A172 (cell line): ENCODE data around the gene MNX1. TPM values are rescaled to one million over a fixed set of nuclear protein-coding genes. Genes with fewer than 3 reads are reported as not detected.

Experiments used
- DNase-seq: peaks from one replicate; pipeline ENCODE4 v3.0.0-alpha.2; 2015; ENCODE audit warnings: low spot score
- total RNA-seq: library from RNA; depleted of rRNA; stranded (reverse); fragments of >200 nt; shearing (Covaris generic); gene quantifications from 2 replicates; pipeline ENCODE4 v1.2.3, GENCODE V29; 2014

MNX1 gene
- total RNA-seq, 1 experiment from 2014 or later, result 0.90 TPM

DNA sequence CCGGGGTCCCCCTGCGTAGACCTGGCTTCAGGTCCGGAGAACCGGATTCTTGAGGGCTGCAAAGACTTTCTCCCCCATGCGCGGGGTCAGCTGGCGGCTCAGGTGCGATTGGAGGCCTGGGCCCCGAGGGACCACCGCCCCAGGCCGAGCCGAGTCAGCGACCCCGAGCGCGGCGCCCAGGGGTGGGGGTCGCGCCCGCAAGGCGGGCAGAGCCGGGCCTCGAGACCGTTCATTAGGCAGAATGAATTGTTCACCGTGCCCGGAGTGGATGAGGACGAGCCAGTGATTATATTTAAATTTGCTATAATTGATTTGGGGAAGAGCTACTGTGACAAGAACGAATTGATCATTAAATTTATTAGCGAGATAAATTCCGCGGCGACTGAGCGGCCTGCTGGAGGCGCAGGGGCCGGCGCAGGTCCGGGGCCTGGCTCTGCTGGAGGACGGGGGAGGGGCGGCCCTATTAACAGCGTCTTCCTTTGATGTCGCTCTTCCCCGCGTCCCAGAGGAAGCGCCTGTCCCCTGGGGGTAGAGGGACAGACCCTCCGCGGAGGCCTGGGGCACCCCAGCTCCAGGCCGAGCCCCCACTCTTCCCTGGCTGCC lies 7.5 kb downstream of the MNX1 start:
- DNase-seq, result no peak

GRCh38 chr7:157001920-157002818 lies 8.3 kb downstream of the MNX1 start:
- no peak for DNase-seq

DNA sequence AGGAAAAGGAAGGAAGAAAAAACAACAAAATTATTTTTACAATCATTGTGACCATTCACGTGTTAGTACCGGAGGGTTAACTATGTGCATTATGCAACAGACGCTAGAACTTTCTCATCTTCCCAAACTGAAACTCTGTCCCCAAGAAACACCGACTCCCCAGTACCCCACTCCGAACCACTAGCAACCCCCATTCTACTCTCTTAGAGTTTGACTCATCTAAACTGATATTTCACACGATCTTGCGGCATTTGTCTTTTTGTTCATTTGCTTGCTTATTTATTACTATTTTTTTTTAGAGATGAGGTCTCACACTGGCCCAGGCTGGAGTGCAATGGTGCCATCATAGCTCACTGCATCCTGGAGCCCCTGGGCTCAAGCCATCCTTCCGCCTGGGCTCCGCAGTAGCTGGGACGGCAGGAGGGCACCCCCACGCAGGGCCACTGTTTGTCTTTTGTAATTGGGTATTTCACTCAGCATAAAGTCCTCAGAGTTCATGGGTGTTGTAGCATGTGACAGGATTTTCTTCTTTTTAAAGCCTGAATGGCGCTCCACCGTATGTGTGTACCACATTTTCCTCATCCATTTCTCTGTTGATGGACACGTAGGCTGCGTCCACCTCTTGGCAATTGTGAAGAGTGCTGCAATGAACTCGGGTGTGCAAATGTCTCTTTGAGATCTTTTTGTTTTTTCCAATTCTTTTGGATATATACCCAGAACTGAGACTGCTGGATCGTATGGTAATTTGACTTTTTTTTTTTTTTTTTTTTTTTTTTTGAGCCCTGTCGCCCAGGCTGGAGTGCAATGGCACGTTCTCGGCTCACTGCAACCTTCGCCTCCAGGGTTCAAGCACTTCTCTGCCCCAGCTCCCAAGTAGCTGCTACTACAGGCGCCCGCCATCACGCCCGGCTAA lies 9.5 kb downstream of the MNX1 start:
- DNase-seq, result no peak

DNA sequence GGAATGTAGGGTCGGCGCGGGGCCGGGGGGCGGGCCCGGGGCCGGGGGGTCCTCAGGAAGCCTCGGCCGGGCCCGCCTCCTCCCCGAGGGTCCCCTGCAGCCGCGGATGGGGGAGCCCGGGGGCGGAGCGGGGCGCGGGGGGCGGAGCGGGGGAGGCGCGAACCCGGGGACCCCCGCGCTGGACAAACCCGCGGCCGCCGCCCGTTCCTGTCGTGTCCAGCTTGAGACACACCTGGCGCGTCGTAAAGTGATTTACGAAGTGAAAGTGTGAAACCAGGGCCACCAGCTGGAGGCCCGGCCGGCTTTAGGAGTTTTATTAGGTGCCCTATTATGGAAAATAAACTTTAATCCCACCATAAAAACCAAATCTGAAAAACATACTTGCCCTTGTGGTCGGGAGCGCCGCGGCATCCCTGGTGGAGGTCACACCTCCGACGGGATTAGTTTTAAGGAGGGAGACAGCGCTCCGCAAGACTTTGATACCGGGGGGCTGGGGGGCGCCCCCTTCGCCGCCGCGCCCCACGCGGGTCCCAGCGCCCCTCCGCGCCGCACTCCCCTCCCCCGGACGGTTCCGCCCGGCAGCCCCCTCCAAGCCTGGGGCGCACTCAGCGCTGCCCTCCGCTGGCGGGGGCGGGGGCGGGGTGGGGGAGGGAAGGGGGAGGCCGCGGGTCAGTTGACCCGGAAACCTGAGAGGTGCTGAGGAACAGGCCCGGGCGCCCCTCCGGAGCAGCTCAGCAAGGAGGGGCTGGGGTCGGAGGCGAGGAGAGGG lies 10.3 kb downstream of the MNX1 start:
- DNase-seq, result no peak

DNA sequence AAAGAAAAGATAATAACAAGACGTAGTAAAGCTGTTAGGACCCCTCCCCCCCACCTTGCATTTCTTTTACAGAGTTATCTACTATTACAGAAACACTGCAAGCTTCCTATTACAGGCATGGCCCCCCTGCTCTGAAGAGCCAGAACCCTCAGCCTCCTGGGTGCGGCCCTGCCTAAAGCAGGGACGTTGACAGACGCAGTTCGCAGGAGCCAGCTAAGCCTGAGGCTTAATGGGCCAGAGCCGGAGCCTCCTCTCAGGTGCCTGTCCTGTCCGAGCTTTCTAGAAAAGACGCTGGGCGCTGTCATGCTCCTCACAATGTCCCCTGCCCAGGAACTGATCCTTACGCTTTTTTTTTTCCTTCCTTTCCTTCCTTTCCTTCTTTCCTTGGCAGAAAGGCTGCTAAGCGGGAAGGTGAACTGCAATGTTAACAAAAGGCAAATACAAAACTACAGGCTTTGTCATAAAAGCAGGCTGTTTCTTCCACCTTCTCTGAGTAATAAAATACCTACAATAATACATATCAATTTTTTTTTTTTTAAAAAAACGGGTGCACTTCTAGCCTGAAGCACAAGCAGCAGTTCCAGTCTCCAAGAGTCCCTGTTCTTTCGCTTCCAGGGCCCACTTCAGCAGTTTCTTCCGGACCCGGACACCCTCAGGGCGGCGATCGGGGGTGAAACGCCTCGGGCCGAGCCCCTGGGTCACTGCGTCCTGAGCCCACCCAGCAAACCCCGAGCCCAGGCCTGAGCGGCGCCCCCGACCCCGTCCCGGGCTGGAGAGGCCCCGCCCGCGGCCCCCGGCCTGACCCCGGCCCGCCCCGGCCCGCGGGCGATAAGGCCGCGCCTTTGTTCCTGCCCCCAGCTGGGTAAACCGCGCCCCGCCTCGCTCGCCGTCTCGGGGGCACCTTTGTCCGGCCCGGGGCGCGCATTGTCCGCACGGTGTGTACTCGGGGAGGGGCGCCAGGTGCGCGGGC lies 11.2 kb downstream of the MNX1 start:
- DNase-seq, result no peak

DNA sequence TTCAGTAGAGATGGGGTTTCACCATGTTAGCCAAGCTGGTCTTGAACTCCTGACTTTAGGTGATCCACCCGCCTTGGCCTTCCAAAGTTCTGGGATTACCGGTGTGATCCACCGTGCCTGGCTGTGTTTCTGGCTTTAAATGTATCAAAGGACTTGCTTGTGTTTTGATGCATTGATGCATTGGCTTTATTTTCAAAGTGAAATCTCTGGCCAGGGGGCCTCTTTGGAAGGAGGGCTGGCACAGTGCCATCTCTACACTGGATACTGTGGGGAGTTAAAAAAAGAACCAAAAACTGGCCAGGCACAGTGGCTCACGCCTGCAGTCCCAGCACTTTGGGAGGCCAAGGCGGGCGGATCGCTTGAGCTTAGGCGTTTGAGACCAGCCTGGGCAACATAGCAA lies 16.0 kb downstream of the MNX1 start:
- DNase-seq, result no peak

DNA sequence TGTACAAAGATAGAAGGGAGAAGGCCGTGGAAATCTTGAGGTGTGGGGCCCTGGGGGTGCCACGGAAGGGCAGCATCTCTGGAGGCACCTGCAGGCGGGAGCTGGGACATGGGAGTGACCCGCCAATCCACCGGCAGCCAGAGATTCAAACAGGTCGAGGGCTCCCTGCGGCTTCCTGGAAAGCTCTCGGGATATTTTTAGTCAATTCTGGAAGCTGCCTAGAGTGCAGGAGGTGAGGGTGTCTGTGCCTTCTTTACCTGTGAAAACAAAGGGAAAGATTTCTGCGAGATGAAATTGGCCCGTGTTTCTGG lies 16.6 kb downstream of the MNX1 start:
- DNase-seq, result no peak

GRCh38 chr7:156993021-156993924 lies 17.2 kb downstream of the MNX1 start:
- DNase-seq, result no peak

- DNase-seq, result no peak
Observed at GRCh38 chr7:156989766-156990535, 20.5 kb downstream of the MNX1 start.

GRCh38 chr7:156988343-156989185 lies 21.9 kb downstream of the MNX1 start:
- no peak for DNase-seq

DNA sequence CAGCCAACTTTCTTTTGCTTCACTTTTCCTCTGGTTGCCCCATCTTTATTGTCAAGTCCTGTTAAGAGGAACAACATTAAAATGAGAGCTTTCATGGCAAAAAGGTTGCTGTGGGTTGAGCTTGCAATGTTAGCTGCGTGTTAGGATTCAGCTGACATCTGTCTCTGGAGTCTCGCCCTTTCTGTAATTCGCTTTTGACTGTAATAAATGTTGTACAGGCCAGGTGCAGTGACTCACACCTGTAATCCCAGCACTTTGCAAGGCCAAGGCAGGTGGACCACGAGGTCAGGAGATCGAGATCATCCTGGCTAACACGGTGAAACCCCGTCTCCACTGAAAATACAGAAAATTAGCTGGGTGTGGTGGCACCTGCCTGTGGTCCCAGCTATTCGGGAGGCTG lies 24.1 kb downstream of the MNX1 start:
- no peak for DNase-seq

DNA sequence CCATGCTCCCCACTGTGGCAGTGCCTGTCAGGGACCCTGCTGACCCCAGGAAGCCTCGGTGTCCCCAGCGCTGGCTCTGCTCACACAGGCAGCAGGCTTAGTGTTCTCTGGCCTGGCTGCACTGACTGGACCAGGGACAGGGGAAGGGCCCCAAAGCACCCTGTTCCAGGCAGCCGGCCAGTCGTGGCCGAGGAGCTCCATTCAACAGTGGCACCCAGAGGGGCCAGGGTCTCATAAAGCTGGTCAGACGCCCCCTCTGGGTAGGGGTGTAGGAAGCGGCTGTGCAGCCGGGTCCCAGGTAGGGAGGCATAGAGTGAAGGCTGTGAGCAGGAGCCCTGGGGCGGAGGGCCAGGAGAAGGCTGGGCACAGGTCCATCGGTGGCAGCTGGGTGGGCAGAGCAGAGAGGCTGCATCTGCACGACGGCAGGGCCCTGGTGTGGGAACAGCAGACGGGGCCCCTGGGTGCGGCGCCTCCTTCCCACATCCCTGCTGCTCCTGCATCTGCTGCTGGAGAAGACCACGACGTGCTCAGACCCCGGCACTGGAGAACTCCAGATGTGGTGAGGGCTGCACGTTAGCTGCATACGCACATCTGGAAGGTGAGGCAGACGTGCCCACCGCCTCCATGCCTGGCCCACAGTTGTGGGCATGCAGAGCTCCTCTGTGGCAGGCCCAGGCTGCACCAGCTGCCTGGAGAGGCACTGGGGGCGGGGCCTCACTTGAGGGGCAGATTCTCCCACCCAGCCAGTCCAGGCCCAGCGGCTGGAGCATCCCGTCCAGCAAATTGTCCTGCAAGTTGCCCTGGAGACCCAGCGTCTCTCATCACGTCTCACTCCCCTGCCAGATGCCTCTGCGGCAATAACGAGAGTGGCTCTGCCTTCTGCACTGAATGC lies 25.1 kb downstream of the MNX1 start:
- no peak for DNase-seq

- no peak for DNase-seq
Observed at GRCh38 chr7:156984174-156984891, 26.1 kb downstream of the MNX1 start.

- no peak for DNase-seq
Observed at GRCh38 chr7:156979711-156980110, 30.8 kb downstream of the MNX1 start.

- no peak for DNase-seq
Observed at GRCh38 chr7:156979007-156979606, 31.4 kb downstream of the MNX1 start.

- DNase-seq, result no peak
Observed at GRCh38 chr7:156975620-156976019, 34.8 kb downstream of the MNX1 start.
